GM19043 (cell line): ENCODE measurements around the gene ARID1B.

Source experiments
- ATAC-seq: cut with Tn5 transposase; IDR thresholded peaks from one replicate; pipeline ENCODE4 v1.9.1; 2021; ENCODE audit warnings: low read depth; ENCODE audit not compliant: unreplicated experiment

ARID1B gene

DNA sequence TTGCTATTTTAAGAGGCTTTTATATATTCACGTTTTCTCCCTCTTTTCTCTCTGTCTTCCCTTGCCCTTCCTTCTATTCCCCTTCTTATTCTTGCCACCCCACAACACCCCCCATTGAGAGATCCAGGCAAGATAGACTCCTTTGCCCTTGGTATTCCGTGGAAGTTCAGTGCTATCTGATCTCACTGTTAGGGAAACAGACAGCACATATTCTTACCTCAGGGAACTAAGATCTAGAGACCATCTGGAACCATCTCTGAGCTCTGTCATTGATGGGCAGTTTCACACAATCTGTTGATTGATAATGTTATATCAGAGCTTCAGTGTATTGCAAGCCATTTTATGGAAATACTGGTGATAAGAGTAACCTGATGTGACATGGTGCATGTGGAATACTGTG lies 228.8 kb downstream of the ARID1B start:
- ATAC-seq: no peak

DNA sequence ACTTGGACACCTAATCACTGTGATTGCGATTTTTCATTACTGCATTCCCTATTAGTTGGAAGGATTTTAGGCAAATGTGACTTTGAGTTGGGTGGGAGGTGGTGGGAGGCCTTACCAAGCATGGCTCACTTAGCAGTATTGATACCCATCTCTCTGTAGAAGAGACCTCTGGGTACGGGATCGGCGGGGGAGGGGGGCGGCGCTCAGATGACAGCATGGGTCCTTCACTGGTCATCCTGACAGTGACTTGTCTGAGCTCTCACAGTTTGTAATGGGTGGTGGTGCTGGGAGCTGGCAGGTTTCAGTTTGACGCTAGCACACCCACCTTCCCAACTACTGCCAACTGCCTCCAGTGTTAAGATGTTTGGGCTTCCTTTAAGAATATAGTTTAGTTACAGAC lies 231.4 kb downstream of the ARID1B start:
- ATAC-seq: no peak

GRCh38 chr6:157012355-157012754 lies 235.2 kb downstream of the ARID1B start:
- ATAC-seq: no peak

- no peak for ATAC-seq
These were observed 236.6 kb downstream of the ARID1B start for GRCh38 chr6:157013649-157014304.

DNA sequence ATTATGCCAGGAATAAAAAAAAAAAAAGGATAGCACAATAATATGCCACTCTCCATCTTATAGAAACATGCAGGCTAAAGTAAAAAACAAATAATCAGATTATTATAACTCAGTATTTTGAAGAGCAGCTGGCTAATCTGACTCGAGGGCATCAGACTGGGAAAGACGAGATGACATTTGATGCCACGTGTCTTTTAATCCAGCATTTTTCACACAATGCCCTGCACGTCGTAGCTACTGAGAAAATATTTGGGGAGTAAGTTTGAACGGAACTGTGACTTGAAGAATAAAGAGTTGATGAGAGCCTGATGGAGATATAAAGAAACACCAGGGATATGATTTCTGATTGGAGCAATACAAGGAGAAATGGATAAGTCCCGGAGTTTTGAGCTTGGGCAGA lies 237.7 kb downstream of the ARID1B start:
- ATAC-seq: no peak

GRCh38 chr6:157017022-157017421 lies 239.8 kb downstream of the ARID1B start:
- ATAC-seq: no peak

DNA sequence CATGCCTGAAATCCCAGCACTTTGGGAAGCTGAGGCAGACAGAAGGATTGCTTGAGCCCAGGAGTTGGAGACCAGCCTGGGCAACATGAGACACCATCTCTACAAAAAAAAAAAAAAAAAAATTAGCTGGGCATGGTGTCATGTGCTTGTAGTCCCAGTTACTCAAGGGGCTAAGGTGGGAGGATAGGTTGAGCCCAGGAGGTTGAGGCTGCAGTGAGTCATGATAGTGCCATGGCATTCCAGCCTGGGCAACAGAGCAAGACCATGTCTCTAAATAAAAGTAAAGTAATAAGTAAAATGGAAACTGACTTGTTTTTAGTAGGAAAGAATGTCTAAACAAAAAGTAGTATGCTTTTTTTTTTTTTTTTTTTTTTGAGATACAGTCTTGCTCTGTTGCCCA lies 240.7 kb downstream of the ARID1B start:
- ATAC-seq: no peak

DNA sequence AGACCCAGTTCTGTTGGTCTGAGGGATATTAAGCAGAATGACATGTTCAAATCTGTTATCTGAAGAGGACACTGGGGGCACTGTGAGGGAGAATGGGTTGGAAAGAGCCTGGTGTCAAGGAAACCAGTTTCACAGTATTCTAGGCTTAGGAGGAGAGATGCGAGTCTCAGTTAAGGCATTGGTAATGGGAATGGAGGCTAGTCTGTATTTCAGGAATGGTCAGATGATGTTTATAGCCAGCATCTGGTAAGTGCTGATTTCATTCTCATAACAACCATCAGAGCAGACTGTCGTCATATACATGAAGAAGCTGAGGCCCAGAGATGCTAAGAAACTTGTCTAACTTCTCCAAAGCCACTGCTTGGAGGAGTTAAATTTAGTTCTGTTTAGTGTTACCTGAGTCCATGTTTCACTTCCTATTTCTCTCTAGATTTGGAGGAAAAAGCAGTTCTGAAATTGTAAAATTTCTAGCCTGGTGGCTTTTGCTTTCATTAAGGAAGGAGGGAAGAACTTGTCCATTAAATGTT lies 242.0 kb downstream of the ARID1B start:
- no peak for ATAC-seq

DNA sequence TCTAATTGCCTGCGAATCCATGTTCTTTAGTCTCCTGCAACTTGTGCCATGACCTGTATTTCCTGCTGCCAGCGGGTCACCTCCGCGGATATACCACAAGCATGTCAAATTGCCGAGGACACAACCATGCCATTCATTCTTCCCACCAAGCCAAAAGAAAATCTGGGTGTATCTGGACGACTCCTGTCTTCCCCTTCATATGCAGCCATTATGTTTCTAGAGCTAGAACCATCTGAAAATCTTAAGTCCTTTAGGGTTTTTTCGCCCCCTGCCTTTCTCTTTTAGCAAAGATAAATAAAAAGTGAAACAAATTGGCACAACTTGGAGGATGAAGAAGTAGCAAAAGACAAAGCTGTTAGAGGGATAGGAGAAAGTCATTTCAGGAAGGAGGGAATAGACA lies 242.6 kb downstream of the ARID1B start:
- no peak for ATAC-seq

GRCh38 chr6:157020398-157020797 lies 243.2 kb downstream of the ARID1B start:
- ATAC-seq: no peak

DNA sequence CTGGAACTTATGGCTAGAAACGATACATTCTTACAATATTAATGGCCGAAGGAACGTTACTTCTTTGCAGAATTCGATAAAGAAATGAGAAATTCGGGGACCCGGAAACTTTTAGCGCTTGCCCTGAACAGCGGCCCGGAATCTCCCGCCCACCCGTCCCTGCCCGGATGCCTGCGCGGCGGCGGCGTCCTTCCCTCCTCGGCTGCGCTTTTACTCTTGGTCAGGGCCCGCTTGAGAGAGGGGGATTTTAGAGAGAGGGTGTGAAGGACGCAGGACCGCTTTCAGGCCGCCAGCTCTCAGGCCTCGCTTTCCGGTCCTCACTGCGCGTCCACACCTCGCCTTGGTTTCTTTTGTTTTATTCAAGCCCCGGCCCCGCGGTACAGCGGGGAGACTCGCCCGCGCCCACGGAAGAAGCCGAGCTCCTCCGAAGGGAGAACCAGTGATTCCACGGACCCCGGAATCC lies 243.7 kb downstream of the ARID1B start:
- ATAC-seq: peak; percentile 34

GRCh38 chr6:157021344-157021992 lies 244.3 kb downstream of the ARID1B start:
- ATAC-seq: peak; percentile 62

- ATAC-seq: peak; percentile 45
These were observed 245.0 kb downstream of the ARID1B start for GRCh38 chr6:157021993-157022740.

DNA sequence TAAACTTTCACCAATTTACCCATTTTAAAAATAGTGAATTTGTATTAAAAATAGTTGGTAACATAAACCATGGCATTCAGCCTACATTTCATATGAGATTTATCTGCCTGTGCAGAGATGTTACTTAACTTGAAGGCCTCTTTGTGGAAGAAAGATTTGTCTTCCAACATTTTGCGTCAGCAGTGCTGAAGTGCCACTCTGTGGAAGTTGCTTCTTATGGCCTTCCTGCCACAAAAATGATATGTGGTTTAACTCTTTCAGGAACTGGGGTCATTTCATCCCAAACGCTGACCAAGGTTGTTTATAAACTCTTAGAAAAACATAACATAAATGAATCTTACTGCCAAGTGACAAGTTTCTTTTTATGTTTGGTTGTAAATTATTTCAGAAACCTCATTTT lies 246.8 kb downstream of the ARID1B start:
- ATAC-seq: no peak

DNA sequence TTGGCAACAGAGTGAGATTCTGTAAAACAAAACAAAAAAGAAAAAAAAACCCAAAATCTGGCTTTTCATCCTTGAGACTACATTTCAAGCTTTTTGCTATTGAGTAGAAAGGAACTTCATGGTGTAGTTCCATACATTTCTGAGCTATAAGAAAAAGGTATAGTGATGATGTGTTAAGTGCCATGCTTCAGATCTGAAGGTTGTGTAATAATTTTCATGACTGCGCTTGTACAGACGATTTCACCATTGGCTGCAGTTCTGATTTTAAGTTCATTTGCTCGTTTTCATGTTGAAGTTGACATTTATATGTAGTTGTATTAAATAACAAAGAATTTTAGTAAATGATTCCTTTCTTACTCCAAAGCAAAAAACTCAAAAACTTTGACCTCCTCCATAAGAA lies 247.6 kb downstream of the ARID1B start:
- ATAC-seq: no peak

DNA sequence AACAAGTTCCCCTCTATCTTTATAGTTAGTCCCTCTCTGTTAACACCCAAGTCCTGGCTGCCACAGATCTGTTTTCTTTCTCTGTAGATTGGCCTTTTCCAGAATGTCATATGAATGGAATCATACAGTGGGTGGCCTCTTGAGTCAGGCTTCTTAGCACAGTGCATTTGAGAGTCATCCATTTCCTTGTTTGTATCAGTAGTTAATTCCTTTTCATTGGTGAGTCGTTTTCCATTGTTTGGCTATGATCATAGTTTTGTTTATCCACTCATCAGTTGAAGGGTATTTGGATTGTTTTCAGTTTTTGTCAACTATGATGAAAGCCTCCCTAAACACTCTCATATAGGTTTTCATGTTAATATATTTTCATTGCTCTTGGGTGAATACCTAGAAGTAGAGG lies 248.3 kb downstream of the ARID1B start:
- ATAC-seq: no peak

GRCh38 chr6:157029980-157030690 lies 253.0 kb downstream of the ARID1B start:
- peak; percentile 72 for ATAC-seq

DNA sequence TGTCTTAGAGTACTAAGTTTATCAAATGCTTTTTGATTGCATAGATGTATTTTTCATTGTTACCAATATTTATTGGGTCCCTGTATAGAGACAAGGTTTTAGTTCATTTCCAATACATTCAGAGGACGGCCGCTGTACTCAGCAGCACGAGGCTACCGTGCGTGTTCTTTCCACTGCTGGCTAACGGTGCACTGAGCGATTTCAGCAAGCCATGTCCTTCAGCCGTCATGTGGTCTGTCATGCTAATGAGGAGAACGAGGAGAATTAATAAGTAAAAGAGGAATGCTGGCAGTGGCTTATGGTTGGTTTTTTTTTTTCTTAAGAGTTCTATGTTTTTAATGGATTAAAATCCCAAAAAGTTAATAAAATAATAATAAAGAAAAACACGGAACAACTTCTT lies 253.6 kb downstream of the ARID1B start:
- ATAC-seq: no peak

GRCh38 chr6:157032923-157033322 lies 255.7 kb downstream of the ARID1B start:
- ATAC-seq: no peak

- no peak for ATAC-seq
These were observed 256.4 kb downstream of the ARID1B start for GRCh38 chr6:157033428-157034140.
